Measurements from ENCODE around the gene SGF29. TPM values are rescaled to one million over a fixed set of nuclear protein-coding genes. Genes with fewer than 3 reads are reported as not detected.
"Not testable (repeated sequence)": the region's sequence is repeated elsewhere in the genome, so short reads cannot be mapped to it uniquely, and the experiment has no call there.

SGF29 gene
- total and polyA plus RNA-seq, 4 donors: 17.8 to 46.6 (median 24.4) TPM

GRCh38 chr16:28621481-28622155 is 67.9 kb downstream of the SGF29 start:
- DNase-seq (no peak), ATAC-seq (ENCODE audit: insufficient read depth, low FRiP score) (no peak)
- WGBS, 2 donors: 80 to 86% methylated on average over 7 of the region's 7 CpGs
- H3K9ac ChIP-seq (ENCODE audit: insufficient read depth in 1 of 2, low read length in 2 of 2): no peak overlapping the region
- H3K4me3 ChIP-seq: no peak overlapping the region
- no peak for TF ChIP-seq CTCF (IDR thresholded peaks at IDR 0.05; ENCODE audit: control extremely low read depth, extremely low read depth)
- H3K27me3 ChIP-seq (ENCODE audit: control insufficient read depth in 3 of 3, insufficient read depth in 3 of 3, low read length in 2 of 3): no peaks in the 10 kb centered on the region
- peaks cover 0 to 5% (median 0%) of the 10 kb centered on the region in 5 donors for H3K4me1 ChIP-seq (ENCODE audit: control insufficient read depth in 5 of 5, insufficient read depth in 5 of 5, low read length in 5 of 5)
- H3K36me3 ChIP-seq (ENCODE audit: control insufficient read depth in 4 of 4, insufficient read depth in 4 of 4, low read length in 4 of 4): no peaks in the 10 kb centered on the region
- no peak overlapping the region for H3K27ac ChIP-seq (ENCODE audit: low read depth in 1 of 2, low read length in 1 of 2)
- no peaks in the 10 kb centered on the region for H3K9me3 ChIP-seq (ENCODE audit: control insufficient read depth in 4 of 4, insufficient read depth in 3 of 4, low read length in 3 of 4)

GRCh38 chr16:28622532-28623171 is 68.9 kb downstream of the SGF29 start:
- not testable (repeated sequence) for H3K9me3 ChIP-seq (ENCODE audit: control insufficient read depth in 4 of 4, insufficient read depth in 3 of 4, low read length in 3 of 4); H3K4me1 ChIP-seq (ENCODE audit: control insufficient read depth in 5 of 5, insufficient read depth in 5 of 5, low read length in 5 of 5); DNase-seq; H3K4me3 ChIP-seq; H3K27me3 ChIP-seq (ENCODE audit: control insufficient read depth in 3 of 3, insufficient read depth in 3 of 3, low read length in 2 of 3); ATAC-seq (ENCODE audit: insufficient read depth, low FRiP score); H3K27ac ChIP-seq (ENCODE audit: low read depth in 1 of 2, low read length in 1 of 2); H3K9ac ChIP-seq (ENCODE audit: insufficient read depth in 1 of 2, low read length in 2 of 2); H3K36me3 ChIP-seq (ENCODE audit: control insufficient read depth in 4 of 4, insufficient read depth in 4 of 4, low read length in 4 of 4)
- 36 to 40% methylated on average over 23 to 24 of the region's 24 CpGs for WGBS, 2 donors

GRCh38 chr16:28623172-28623711 is 69.5 kb downstream of the SGF29 start:
- Histone ChIP-seq H3K9ac (ENCODE audit: insufficient read depth in 1 of 2, low read length in 2 of 2) (no peak overlapping the region), H3K36me3 (ENCODE audit: control insufficient read depth in 4 of 4, insufficient read depth in 4 of 4, low read length in 4 of 4) (no peaks in the 10 kb centered on the region), H3K4me1 (ENCODE audit: control insufficient read depth in 5 of 5, insufficient read depth in 5 of 5, low read length in 5 of 5) (peaks cover 0 to 5% (median 0%) of the 10 kb centered on the region in 5 donors), H3K27me3 (ENCODE audit: control insufficient read depth in 3 of 3, insufficient read depth in 3 of 3, low read length in 2 of 3) (no peaks in the 10 kb centered on the region), H3K27ac (ENCODE audit: low read depth in 1 of 2, low read length in 1 of 2) (peak overlapping the region; percentile 56 to 67), H3K4me3 (peak overlapping the region; percentile 50), H3K9me3 (ENCODE audit: control insufficient read depth in 4 of 4, insufficient read depth in 3 of 4, low read length in 3 of 4) (no peaks in the 10 kb centered on the region)
- WGBS, 2 donors: 1 to 3% methylated on average over 66 to 68 of the region's 68 CpGs
- no peak for TF ChIP-seq CTCF (IDR thresholded peaks at IDR 0.05; ENCODE audit: control extremely low read depth, extremely low read depth)
- ATAC-seq (ENCODE audit: insufficient read depth, low FRiP score) (peak; percentile 83), DNase-seq (peak in 2 of 3 donors; percentile 46 to 53)

- H3K9ac ChIP-seq (ENCODE audit: insufficient read depth in 1 of 2, low read length in 2 of 2); H3K9me3 ChIP-seq (ENCODE audit: control insufficient read depth in 4 of 4, insufficient read depth in 3 of 4, low read length in 3 of 4); H3K27me3 ChIP-seq (ENCODE audit: control insufficient read depth in 3 of 3, insufficient read depth in 3 of 3, low read length in 2 of 3); DNase-seq; H3K4me3 ChIP-seq; H3K36me3 ChIP-seq (ENCODE audit: control insufficient read depth in 4 of 4, insufficient read depth in 4 of 4, low read length in 4 of 4); H3K4me1 ChIP-seq (ENCODE audit: control insufficient read depth in 5 of 5, insufficient read depth in 5 of 5, low read length in 5 of 5); ATAC-seq (ENCODE audit: insufficient read depth, low FRiP score); H3K27ac ChIP-seq (ENCODE audit: low read depth in 1 of 2, low read length in 1 of 2): not testable (repeated sequence)
- WGBS, 2 donors: 77 to 84% methylated on average over 4 of the region's 5 CpGs
These were observed 77.2 kb downstream of the SGF29 start for GRCh38 chr16:28630905-28631304.

- not testable (repeated sequence) for H3K27ac ChIP-seq (ENCODE audit: low read depth in 1 of 2, low read length in 1 of 2); H3K9me3 ChIP-seq (ENCODE audit: control insufficient read depth in 4 of 4, insufficient read depth in 3 of 4, low read length in 3 of 4); DNase-seq; H3K27me3 ChIP-seq (ENCODE audit: control insufficient read depth in 3 of 3, insufficient read depth in 3 of 3, low read length in 2 of 3); H3K9ac ChIP-seq (ENCODE audit: insufficient read depth in 1 of 2, low read length in 2 of 2); H3K4me3 ChIP-seq; H3K36me3 ChIP-seq (ENCODE audit: control insufficient read depth in 4 of 4, insufficient read depth in 4 of 4, low read length in 4 of 4); ATAC-seq (ENCODE audit: insufficient read depth, low FRiP score); H3K4me1 ChIP-seq (ENCODE audit: control insufficient read depth in 5 of 5, insufficient read depth in 5 of 5, low read length in 5 of 5)
- 58 to 71% methylated on average over 5 of the region's 5 CpGs for whole genome bisulfite sequencing, 2 donors
These were observed 82.5 kb downstream of the SGF29 start for GRCh38 chr16:28636093-28636823.

- not testable (repeated sequence) for H3K27me3 ChIP-seq (ENCODE audit: control insufficient read depth in 3 of 3, insufficient read depth in 3 of 3, low read length in 2 of 3); H3K36me3 ChIP-seq (ENCODE audit: control insufficient read depth in 4 of 4, insufficient read depth in 4 of 4, low read length in 4 of 4); H3K9ac ChIP-seq (ENCODE audit: insufficient read depth in 1 of 2, low read length in 2 of 2); H3K4me3 ChIP-seq; ATAC-seq (ENCODE audit: insufficient read depth, low FRiP score); DNase-seq; H3K4me1 ChIP-seq (ENCODE audit: control insufficient read depth in 5 of 5, insufficient read depth in 5 of 5, low read length in 5 of 5); H3K27ac ChIP-seq (ENCODE audit: low read depth in 1 of 2, low read length in 1 of 2); H3K9me3 ChIP-seq (ENCODE audit: control insufficient read depth in 4 of 4, insufficient read depth in 3 of 4, low read length in 3 of 4)
- WGBS, 2 donors: no CpG with 5 or more reads among the region's 1 CpG
These were observed 84.0 kb downstream of the SGF29 start, which contains the start of gene NPIPB8 for GRCh38 chr16:28637765-28638164. Gene NPIPB8 (plus strand): TSS chr16:28638065. CDS start chr16:28638361, 296 bp downstream.
